ENCODE measurements around the gene HTRA2.

GRCh38 chr2:74516650-74517049, 13.1 kb upstream of the HTRA2 start:
- TF ChIP-seq POLR2A (IDR thresholded peaks at IDR 0.05) (no peak), CTCF (IDR thresholded peaks at IDR 0.05) (no peak)
